Activated T-helper 2 cell treated with anti-CD3 and anti-CD28 coated beads, Interferon-gamma antibody, Interleukin-2, Interleukin-4, amounts not matched to agents 10 μg/mL and 5 μg/mL and 100 μg/mL, durations not matched to agents 14 hours and 24 hours and 36 hours (primary cell): ENCODE data around the gene ORM2. TPM values are rescaled to one million over a fixed set of nuclear protein-coding genes. Genes with fewer than 3 reads are reported as not detected.
A peak's percentile ranks its signal among the peaks of the same experiment; 100 is the strongest.

Experiments used
- DNase-seq: peaks from one replicate; pipeline ENCODE4 v3.0.0; 2021; ENCODE audit warnings: low spot score
- H3K27ac Mint-ChIP-seq: one replicate; pipeline ENCODE4 v1.8.0; 2021; ENCODE audit warnings: mixed read lengths
- H3K27me3 Mint-ChIP-seq: one replicate; pipeline ENCODE4 v1.8.0; 2021; ENCODE audit warnings: low read depth, mixed read lengths
- H3K36me3 Mint-ChIP-seq: one replicate; pipeline ENCODE4 v1.8.0; 2021; ENCODE audit warnings: low read depth, mixed read lengths
- H3K4me1 Mint-ChIP-seq: one replicate; pipeline ENCODE4 v1.8.0; 2021; ENCODE audit warnings: low read depth, mixed read lengths
- H3K4me3 Mint-ChIP-seq: one replicate; pipeline ENCODE4 v1.8.0; 2021; ENCODE audit warnings: low read depth, mild to moderate bottlenecking, moderate library complexity, mixed read lengths
- H3K9me3 Mint-ChIP-seq: one replicate; pipeline ENCODE4 v1.8.0; 2021; ENCODE audit warnings: mixed read lengths
- intact Hi-C: fragments of 100-400 bp; cut with micrococcal nuclease; formaldehyde crosslinking; loops from one replicate; pipeline ENCODE4 v1.15.1; 2023
- total RNA-seq: library from RNA; stranded (reverse); gene quantifications from 2 replicates; pipeline ENCODE4 v1.2.3, GENCODE V29; 2022

Gene ORM2
- total RNA-seq, 1 donor from 2014 or later: not detected

- intact Hi-C loops: no loop called here
- no peak overlapping the region for H3K4me3 Mint-ChIP-seq
Observed at GRCh38 chr9:114359801-114360200, 30.1 kb downstream of the ORM2 start.

GRCh38 chr9:114361542-114361941, 31.9 kb downstream of the ORM2 start:
- intact Hi-C loops: no loop called here
- Mint-ChIP-seq H3K36me3 (peaks cover 91% of the 10 kb centered on the region), H3K9me3 (no peaks in the 10 kb centered on the region), H3K27me3 (no peaks in the 10 kb centered on the region), H3K27ac (peak overlapping the region; percentile 63), H3K4me1 (peaks cover 53% of the 10 kb centered on the region), H3K4me3 (no peak overlapping the region)
- no peak for DNase-seq

More at GRCh38 chr9:114359801-114360200, 30.1 kb downstream of the ORM2 start:
- Mint-ChIP-seq H3K27me3 (no peaks in the 10 kb centered on the region), H3K4me1 (peaks cover 42% of the 10 kb centered on the region), H3K36me3 (peaks cover 85% of the 10 kb centered on the region), H3K9me3 (no peaks in the 10 kb centered on the region), H3K27ac (peak overlapping the region; percentile 73)
- no peak for DNase-seq

GRCh38 chr9:114362394-114362793, 32.7 kb downstream of the ORM2 start:
- H3K27ac Mint-ChIP-seq: peak overlapping the region; percentile 91

GRCh38 chr9:114363424-114363823, 33.8 kb downstream of the ORM2 start:
- DNase-seq: no peak
- peaks cover 95% of the 10 kb centered on the region for H3K36me3 Mint-ChIP-seq
- H3K4me3 Mint-ChIP-seq: peak overlapping the region; percentile 18
- no peaks in the 10 kb centered on the region for H3K27me3 Mint-ChIP-seq
- peaks cover 62% of the 10 kb centered on the region for H3K4me1 Mint-ChIP-seq
- no peaks in the 10 kb centered on the region for H3K9me3 Mint-ChIP-seq
- intact Hi-C loops: loop anchor here (1.0 kb wide), 1 partner anchor 14 kb away; no protein-coding TSS in a partner anchor
- H3K27ac Mint-ChIP-seq: peak overlapping the region; percentile 91

More at GRCh38 chr9:114362394-114362793, 32.7 kb downstream of the ORM2 start:
- Mint-ChIP-seq H3K9me3 (no peaks in the 10 kb centered on the region), H3K27me3 (no peaks in the 10 kb centered on the region), H3K4me3 (no peak overlapping the region), H3K36me3 (peaks cover 93% of the 10 kb centered on the region), H3K4me1 (peaks cover 58% of the 10 kb centered on the region)
- no peak for DNase-seq
- intact Hi-C loops: no loop called here

GRCh38 chr9:114364134-114365041, 34.7 kb downstream of the ORM2 start:
- intact Hi-C loops: loop anchor here (1.0 kb wide), 1 partner anchor 8 kb away; no protein-coding TSS in a partner anchor
- H3K27ac Mint-ChIP-seq: peak overlapping the region; percentile 91

GRCh38 chr9:114365194-114365593, 35.5 kb downstream of the ORM2 start:
- Mint-ChIP-seq H3K27ac (peak overlapping the region; percentile 10), H3K27me3 (no peaks in the 10 kb centered on the region), H3K36me3 (peaks cover 89% of the 10 kb centered on the region), H3K4me1 (peaks cover 70% of the 10 kb centered on the region), H3K4me3 (no peak overlapping the region), H3K9me3 (no peaks in the 10 kb centered on the region)
- no peak for DNase-seq
- intact Hi-C loops: no loop called here

More at GRCh38 chr9:114364134-114365041, 34.7 kb downstream of the ORM2 start:
- Mint-ChIP-seq H3K36me3 (peaks cover 92% of the 10 kb centered on the region), H3K9me3 (no peaks in the 10 kb centered on the region), H3K4me1 (peaks cover 64% of the 10 kb centered on the region), H3K4me3 (peak overlapping the region; percentile 18), H3K27me3 (no peaks in the 10 kb centered on the region)
- DNase-seq: no peak

- peak; percentile 35 for DNase-seq
- Mint-ChIP-seq H3K27ac (peak overlapping the region; percentile 90), H3K4me1 (peaks cover 74% of the 10 kb centered on the region), H3K9me3 (no peaks in the 10 kb centered on the region), H3K4me3 (peak overlapping the region; percentile 69), H3K36me3 (peaks cover 86% of the 10 kb centered on the region), H3K27me3 (no peaks in the 10 kb centered on the region)
- intact Hi-C loops: loop anchor here (1.0 kb wide), 1 partner anchor 19 kb away; no protein-coding TSS in a partner anchor
Observed at GRCh38 chr9:114366334-114367128, 36.9 kb downstream of the ORM2 start.

GRCh38 chr9:114367366-114367765, 37.7 kb downstream of the ORM2 start:
- Mint-ChIP-seq H3K27ac (peak overlapping the region; percentile 90), H3K9me3 (no peaks in the 10 kb centered on the region), H3K36me3 (peaks cover 86% of the 10 kb centered on the region), H3K4me3 (no peak overlapping the region), H3K4me1 (peaks cover 79% of the 10 kb centered on the region), H3K27me3 (no peaks in the 10 kb centered on the region)
- no peak for DNase-seq
- intact Hi-C loops: no loop called here

GRCh38 chr9:114367772-114368569, 38.3 kb downstream of the ORM2 start:
- H3K9me3 Mint-ChIP-seq: no peaks in the 10 kb centered on the region
- DNase-seq: no peak
- intact Hi-C loops: no loop called here
- H3K27ac Mint-ChIP-seq: peak overlapping the region; percentile 90
- H3K4me3 Mint-ChIP-seq: peak overlapping the region; percentile 32
- H3K36me3 Mint-ChIP-seq: peaks cover 86% of the 10 kb centered on the region
- peaks cover 82% of the 10 kb centered on the region for H3K4me1 Mint-ChIP-seq
- no peaks in the 10 kb centered on the region for H3K27me3 Mint-ChIP-seq

GRCh38 chr9:114369216-114370130, 39.8 kb downstream of the ORM2 start:
- intact Hi-C loops: no loop called here
- DNase-seq: no peak
- Mint-ChIP-seq H3K4me3 (no peak overlapping the region), H3K27ac (peak overlapping the region; percentile 56), H3K4me1 (peaks cover 79% of the 10 kb centered on the region), H3K27me3 (no peaks in the 10 kb centered on the region), H3K36me3 (peaks cover 84% of the 10 kb centered on the region), H3K9me3 (no peaks in the 10 kb centered on the region)

- Mint-ChIP-seq H3K27me3 (no peaks in the 10 kb centered on the region), H3K27ac (peak overlapping the region; percentile 70), H3K36me3 (peaks cover 85% of the 10 kb centered on the region), H3K9me3 (no peaks in the 10 kb centered on the region), H3K4me1 (peaks cover 81% of the 10 kb centered on the region), H3K4me3 (peak overlapping the region; percentile 20)
- intact Hi-C loops: no loop called here
- DNase-seq: no peak
Observed at GRCh38 chr9:114370251-114370967, 40.7 kb downstream of the ORM2 start.
